GM18907 (cell line): ENCODE measurements around the gene XRCC4.
A peak's percentile ranks its signal among the peaks of the same experiment; 100 is the strongest.

Source experiments
- ATAC-seq: cut with Tn5 transposase; IDR thresholded peaks from one replicate; pipeline ENCODE4 v1.9.1; 2021; ENCODE audit warnings: mild to moderate bottlenecking, moderate library complexity; ENCODE audit not compliant: unreplicated experiment

Gene XRCC4

GRCh38 chr5:83069096-83069799, 8.1 kb upstream of the XRCC4 start:
- no peak for ATAC-seq

GRCh38 chr5:83071286-83072051, 5.9 kb upstream of the XRCC4 start:
- ATAC-seq, result no peak

- ATAC-seq, result no peak
Observed at GRCh38 chr5:83072966-83073365, 4.4 kb upstream of the XRCC4 start.

GRCh38 chr5:83077662-83078261, 415 bp downstream of the XRCC4 start:
- peak; percentile 14 for ATAC-seq

GRCh38 chr5:83082750-83083149, 5.4 kb downstream of the XRCC4 start:
- no peak for ATAC-seq

- ATAC-seq, result no peak
Observed at GRCh38 chr5:83084336-83084735, 7.0 kb downstream of the XRCC4 start.

GRCh38 chr5:83085106-83085505, 7.8 kb downstream of the XRCC4 start:
- ATAC-seq, result no peak

GRCh38 chr5:83090169-83090568, 12.8 kb downstream of the XRCC4 start:
- no peak for ATAC-seq

GRCh38 chr5:83092619-83093018, 15.3 kb downstream of the XRCC4 start:
- no peak for ATAC-seq

- no peak for ATAC-seq
Observed at GRCh38 chr5:83093692-83094091, 16.3 kb downstream of the XRCC4 start.

GRCh38 chr5:83095163-83095956, 18.0 kb downstream of the XRCC4 start:
- ATAC-seq, result no peak

GRCh38 chr5:83095957-83096539, 18.7 kb downstream of the XRCC4 start:
- no peak for ATAC-seq

- ATAC-seq, result no peak
Observed at GRCh38 chr5:83096660-83097339, 19.5 kb downstream of the XRCC4 start.

GRCh38 chr5:83097689-83098231, 20.4 kb downstream of the XRCC4 start:
- no peak for ATAC-seq

- ATAC-seq, result no peak
Observed at GRCh38 chr5:83099001-83099400, 21.7 kb downstream of the XRCC4 start.

GRCh38 chr5:83099445-83099844, 22.1 kb downstream of the XRCC4 start:
- ATAC-seq, result no peak

- no peak for ATAC-seq
Observed at GRCh38 chr5:83101514-83101913, 24.2 kb downstream of the XRCC4 start.

GRCh38 chr5:83102364-83102980, 25.1 kb downstream of the XRCC4 start:
- no peak for ATAC-seq

- ATAC-seq, result no peak
Observed at GRCh38 chr5:83104021-83104420, 26.7 kb downstream of the XRCC4 start.
